ENCODE results near the gene WDR64. TPM values are rescaled to one million over a fixed set of nuclear protein-coding genes. Genes with fewer than 3 reads are reported as not detected.

Gene WDR64
- total RNA-seq, 1 donor from 2014 or later: 0.07 TPM

- Mint-ChIP-seq H3K27me3 (peaks cover 12% of the 10 kb centered on the region), H3K4me3 (ENCODE audit: low read depth) (no peak overlapping the region), H3K9me3 (ENCODE audit: low read depth) (no peaks in the 10 kb centered on the region), H3K27ac (no peak overlapping the region), H3K36me3 (ENCODE audit: insufficient read depth) (no peaks in the 10 kb centered on the region), H3K4me1 (ENCODE audit: low read depth) (peaks cover 2% of the 10 kb centered on the region)
- DNase-seq (ENCODE audit: low spot score, unreplicated experiment): no peak
- no peak for TF ChIP-seq CTCF (IDR thresholded peaks at IDR 0.05; ENCODE audit: unreplicated experiment)
Observed at GRCh38 chr1:241841691-241842090, 189.6 kb downstream of the WDR64 start.

GRCh38 chr1:241842565-241842964, 190.5 kb downstream of the WDR64 start:
- DNase-seq (ENCODE audit: low spot score, unreplicated experiment): no peak
- Mint-ChIP-seq H3K4me1 (ENCODE audit: low read depth) (peaks cover 5% of the 10 kb centered on the region), H3K4me3 (ENCODE audit: low read depth) (no peak overlapping the region), H3K27ac (no peak overlapping the region), H3K9me3 (ENCODE audit: low read depth) (no peaks in the 10 kb centered on the region), H3K36me3 (ENCODE audit: insufficient read depth) (no peaks in the 10 kb centered on the region), H3K27me3 (peaks cover 12% of the 10 kb centered on the region)
- TF ChIP-seq CTCF (IDR thresholded peaks at IDR 0.05; ENCODE audit: unreplicated experiment): no peak

- no peak overlapping the region for H3K4me3 Mint-ChIP-seq (ENCODE audit: low read depth)
Observed at GRCh38 chr1:241844593-241844992, 192.5 kb downstream of the WDR64 start.

GRCh38 chr1:241846375-241846774, 194.3 kb downstream of the WDR64 start:
- peaks cover 8% of the 10 kb centered on the region for H3K27me3 Mint-ChIP-seq
- DNase-seq (ENCODE audit: low spot score, unreplicated experiment): no peak
- no peak overlapping the region for H3K27ac Mint-ChIP-seq
- peaks cover 19% of the 10 kb centered on the region for H3K4me1 Mint-ChIP-seq (ENCODE audit: low read depth)
- no peaks in the 10 kb centered on the region for H3K36me3 Mint-ChIP-seq (ENCODE audit: insufficient read depth)
- H3K9me3 Mint-ChIP-seq (ENCODE audit: low read depth): no peaks in the 10 kb centered on the region
- TF ChIP-seq CTCF (IDR thresholded peaks at IDR 0.05; ENCODE audit: unreplicated experiment): no peak
- H3K4me3 Mint-ChIP-seq (ENCODE audit: low read depth): peak overlapping the region; percentile 98

More at GRCh38 chr1:241844593-241844992, 192.5 kb downstream of the WDR64 start:
- no peak overlapping the region for H3K27ac Mint-ChIP-seq
- no peak for TF ChIP-seq CTCF (IDR thresholded peaks at IDR 0.05; ENCODE audit: unreplicated experiment)
- no peaks in the 10 kb centered on the region for H3K36me3 Mint-ChIP-seq (ENCODE audit: insufficient read depth)
- no peaks in the 10 kb centered on the region for H3K9me3 Mint-ChIP-seq (ENCODE audit: low read depth)
- no peak for DNase-seq (ENCODE audit: low spot score, unreplicated experiment)
- H3K27me3 Mint-ChIP-seq: peaks cover 12% of the 10 kb centered on the region
- peaks cover 18% of the 10 kb centered on the region for H3K4me1 Mint-ChIP-seq (ENCODE audit: low read depth)

- Mint-ChIP-seq H3K4me3 (ENCODE audit: low read depth) (peak overlapping the region; percentile 98), H3K27ac (peak overlapping the region; percentile 96), H3K4me1 (ENCODE audit: low read depth) (peaks cover 19% of the 10 kb centered on the region), H3K9me3 (ENCODE audit: low read depth) (no peaks in the 10 kb centered on the region), H3K36me3 (ENCODE audit: insufficient read depth) (no peaks in the 10 kb centered on the region), H3K27me3 (peaks cover 8% of the 10 kb centered on the region)
- TF ChIP-seq CTCF (IDR thresholded peaks at IDR 0.05; ENCODE audit: unreplicated experiment): no peak
- DNase-seq (ENCODE audit: low spot score, unreplicated experiment): no peak
Observed at GRCh38 chr1:241846862-241847539, 194.9 kb downstream of the WDR64 start.

All from progenitor cell of endocrine pancreas (in vitro differentiated cells).